Retina (tissue), 1 donor: ENCODE data around the gene CACNG6.

ENCODE experiments used
- DNase-seq: peaks from one replicate; pipeline ENCODE4 v3.0.0-alpha.2; 2016

The CACNG6 gene

GRCh38 chr19:53969366-53969765 lies 22.1 kb upstream of the CACNG6 start:
- no peak for DNase-seq

DNA sequence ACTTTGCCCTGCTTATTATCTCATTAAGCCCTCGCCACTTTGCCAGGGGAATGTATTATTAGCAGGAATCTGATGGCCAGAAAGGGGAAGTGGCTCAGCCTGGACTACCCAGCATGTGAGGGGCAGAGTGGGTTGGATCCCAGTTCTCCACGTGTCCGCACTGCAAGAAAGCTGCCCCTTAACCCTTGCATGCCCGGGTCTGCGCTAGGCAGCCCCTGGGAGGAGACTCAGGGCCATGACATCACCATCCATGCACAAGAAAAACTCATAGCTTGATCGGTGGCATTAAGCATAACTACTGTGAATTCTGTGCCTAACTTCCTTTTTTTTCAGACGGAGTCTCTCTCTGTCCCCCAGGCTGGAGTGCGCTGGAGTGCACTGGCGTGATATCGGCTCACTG lies 19.8 kb upstream of the CACNG6 start:
- no peak for DNase-seq

- DNase-seq = peak; percentile 93
These were observed 13.9 kb upstream of the CACNG6 start for GRCh38 chr19:53977429-53977990.

DNA sequence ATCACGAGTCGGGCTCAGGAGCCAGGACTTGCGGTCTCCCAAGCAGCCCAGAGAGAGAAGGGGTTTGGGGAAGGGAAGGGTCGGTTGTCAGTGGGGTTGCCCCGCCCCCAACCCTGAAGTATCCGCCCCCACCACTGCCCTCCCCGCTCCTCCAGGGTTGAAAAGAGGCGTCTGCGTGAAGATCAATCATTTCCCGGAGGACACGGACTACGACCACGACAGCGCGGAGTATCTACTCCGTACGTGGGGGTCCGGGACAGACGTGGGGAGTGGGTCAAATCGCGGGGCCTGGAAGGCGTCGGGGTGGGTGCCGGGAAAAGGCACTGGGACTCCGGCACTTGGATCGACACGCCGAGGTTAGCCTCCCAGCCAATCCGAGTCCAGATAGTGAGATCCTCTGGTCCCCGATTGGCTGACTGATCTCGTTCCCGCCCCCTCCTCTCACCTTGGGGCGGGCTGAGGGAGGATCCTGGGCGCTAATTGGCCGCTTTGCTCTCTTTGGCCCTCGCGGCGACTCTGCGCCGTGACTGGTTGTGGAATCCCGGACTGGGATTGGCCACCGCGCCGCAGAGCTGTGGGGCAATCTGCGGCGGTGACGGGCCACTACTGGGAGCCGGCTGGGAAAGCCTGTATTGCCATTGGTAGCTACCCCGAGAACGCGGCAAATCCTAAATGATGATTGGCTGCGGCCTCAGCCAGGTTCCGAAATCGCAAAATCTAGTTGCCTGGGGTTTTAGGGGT lies 13.3 kb upstream of the CACNG6 start:
- peak; percentile 90 for DNase-seq

DNA sequence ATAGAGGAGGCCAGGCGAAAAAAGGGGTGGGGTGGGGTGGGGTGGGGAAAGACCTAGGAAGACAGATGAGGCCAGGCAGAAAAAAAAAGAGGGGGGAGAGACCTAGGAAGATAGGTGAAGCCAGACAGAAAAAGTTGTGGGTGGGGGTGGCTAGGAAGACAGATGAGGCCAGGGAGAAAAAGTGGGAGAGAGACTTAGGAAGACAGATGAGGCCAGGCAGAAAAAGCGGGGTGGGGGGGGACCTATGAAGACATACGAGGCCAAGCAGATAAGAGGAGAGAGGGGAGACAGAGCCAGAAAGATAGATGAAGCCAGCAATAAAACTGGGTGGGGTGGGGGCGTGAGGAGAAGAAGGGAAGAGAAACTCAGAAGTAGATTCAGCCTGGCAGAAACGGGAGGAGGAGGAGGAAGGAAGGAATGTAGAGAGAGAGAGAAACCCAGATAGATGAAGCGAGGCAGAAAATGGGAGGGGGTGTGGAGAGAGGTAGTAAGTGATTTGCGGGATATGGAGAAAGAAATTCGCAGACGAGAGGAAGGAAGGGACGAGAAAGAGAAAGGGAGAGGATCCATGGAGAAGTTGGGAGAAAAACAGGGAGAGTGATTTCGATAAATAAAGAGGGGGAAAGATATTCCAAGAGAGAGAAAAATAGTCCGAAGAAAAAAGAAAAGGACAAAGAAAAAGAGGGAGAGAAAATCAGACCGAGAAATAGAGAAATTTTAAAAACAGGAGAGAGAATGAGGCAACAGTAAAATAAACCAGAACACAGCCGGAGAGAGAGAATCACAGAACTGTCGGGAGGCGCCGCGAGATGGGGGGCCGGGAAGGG lies 12.2 kb upstream of the CACNG6 start:
- no peak for DNase-seq

DNA sequence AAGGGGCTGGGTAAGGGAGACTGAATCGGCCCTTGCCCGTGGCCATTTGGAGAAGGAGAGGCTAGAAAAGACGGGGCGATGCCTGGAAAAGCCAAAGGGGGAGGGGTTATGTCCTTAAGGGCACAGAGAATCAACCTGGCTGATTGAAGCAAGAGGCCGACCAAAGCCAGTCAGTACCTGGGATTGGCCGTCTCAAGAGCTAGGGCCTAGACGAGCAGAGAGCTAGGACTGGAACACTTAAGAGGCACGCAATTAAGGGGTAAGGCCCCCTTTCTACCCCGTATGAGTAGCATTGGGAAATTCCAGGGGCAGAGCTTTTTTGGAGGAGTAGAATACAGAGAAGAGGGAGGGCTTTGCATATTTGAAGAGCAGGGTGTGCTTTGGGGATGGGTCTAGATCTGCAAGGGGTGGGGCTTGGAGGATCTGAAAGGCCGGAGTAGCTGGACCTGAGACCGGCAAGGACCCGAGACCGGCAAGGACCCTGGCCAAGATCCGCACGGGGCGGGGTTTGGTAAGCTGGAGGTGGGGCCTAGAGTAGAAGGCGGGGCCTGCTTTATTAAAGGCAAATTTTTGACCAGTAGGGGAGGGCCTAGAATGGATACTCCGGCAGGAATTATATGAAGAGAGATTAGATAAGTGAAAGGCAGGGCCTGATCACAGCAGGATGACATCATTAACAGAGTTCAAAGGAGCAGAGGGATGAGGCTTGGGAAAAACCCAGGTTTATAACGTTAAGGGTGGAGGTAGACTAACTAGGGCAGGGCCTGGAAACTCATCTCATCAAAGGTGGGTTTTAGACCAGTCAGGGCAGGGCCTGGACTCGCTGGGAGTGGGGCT lies 10.7 kb upstream of the CACNG6 start:
- no peak for DNase-seq

GRCh38 chr19:53981376-53981951 lies 10.0 kb upstream of the CACNG6 start:
- no peak for DNase-seq

DNA sequence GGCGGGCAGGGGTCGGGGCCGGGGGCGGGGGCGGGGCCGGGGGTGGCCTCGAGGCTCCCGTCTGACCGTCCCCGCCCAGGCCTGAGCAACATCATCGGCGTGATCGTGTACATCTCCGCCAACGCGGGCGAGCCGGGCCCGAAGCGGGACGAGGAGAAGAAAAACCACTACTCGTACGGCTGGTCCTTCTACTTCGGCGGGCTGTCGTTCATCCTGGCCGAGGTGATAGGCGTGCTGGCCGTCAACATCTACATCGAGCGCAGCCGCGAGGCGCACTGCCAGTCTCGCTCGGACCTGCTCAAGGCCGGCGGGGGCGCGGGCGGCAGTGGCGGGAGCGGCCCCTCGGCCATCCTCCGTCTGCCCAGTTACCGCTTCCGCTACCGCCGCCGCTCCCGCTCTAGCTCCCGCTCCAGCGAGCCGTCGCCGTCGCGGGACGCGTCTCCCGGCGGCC lies 9.4 kb upstream of the CACNG6 start:
- DNase-seq = peak; percentile 69

DNA sequence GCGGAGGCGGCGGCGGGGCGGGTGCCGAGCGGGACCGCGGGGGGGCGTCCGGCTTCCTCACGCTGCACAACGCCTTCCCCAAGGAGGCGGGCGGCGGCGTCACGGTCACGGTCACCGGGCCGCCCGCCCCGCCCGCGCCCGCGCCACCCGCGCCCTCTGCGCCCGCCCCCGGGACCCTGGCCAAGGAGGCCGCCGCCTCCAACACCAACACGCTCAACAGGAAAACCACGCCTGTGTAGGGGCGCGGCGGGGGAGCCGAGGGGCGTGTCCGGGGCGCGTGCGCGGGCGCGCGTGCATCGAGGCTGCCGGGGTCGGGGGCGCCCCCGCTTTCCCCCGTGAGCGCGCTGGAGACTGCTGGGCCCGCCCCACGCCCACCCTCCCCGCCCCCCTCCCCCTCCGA lies 8.8 kb upstream of the CACNG6 start:
- no peak for DNase-seq

- no peak for DNase-seq
These were observed 7.8 kb upstream of the CACNG6 start for GRCh38 chr19:53983457-53984289.

DNA sequence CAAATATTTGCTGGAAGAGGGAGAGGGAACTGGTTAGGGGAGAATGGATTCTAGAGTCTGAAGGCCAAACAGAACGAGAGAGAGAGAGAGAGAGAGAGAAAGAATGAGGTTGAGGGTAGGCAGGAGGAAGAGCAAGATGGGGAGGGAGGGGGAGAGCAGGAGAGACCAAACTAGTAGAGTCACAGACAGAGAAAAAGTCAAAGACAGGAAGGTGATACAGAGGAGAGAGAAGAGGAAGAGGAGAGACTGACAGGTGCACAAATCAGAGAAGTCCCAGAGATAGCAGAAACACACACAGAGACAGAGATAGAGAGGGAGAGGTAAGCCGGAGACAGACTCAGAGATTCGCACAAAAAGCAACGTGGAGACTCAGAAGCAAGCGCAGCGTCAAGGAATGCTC lies 5.6 kb upstream of the CACNG6 start:
- DNase-seq = no peak

GRCh38 chr19:53988981-53989380 lies 2.5 kb upstream of the CACNG6 start:
- no peak for DNase-seq

DNA sequence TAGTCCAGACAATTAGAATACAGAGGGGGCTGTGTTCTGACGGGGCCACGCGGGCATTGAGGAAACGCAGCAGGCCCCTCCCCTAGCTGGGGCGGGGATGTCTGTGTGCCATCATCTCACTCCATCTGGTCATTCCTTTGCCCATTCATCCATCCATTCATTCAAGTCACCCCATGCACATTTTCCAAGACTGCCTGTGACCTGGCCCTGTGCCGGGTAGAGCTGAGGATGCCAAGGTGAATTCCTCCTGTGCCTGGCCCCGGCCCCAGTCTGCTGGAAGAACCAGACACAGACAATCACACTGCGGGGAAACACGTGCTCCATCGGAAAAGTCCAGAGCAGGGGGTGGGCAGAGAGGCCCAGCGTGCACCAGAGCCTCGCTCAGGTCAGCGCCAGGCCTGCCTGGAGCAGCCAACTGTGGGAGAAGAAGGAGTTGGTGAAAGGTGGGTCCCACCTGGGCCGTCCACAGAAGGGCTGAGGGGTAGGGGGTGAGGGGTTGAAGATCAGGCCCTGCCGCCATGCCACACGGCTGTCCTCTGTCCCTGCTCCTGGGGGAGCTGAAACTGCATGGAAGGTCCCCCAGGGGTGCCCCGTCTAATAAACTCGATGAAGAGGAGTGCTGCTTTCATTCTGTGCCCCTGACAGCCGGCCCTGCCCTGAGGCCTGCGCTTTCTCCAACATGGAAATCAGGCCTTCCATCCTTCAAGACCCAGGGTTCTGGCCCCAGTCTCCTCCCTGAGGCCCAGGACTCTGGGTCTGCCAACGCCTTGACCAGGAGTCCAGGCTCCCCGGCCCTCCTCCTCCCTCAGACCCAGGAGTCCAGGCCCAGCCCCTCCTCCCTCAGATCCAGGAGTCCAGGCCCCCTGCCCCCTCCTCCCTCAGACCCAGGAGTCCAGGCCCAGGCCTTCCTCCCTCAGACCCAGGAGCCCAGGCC lies 1.6 kb upstream of the CACNG6 start:
- DNase-seq = peak; percentile 32

DNA sequence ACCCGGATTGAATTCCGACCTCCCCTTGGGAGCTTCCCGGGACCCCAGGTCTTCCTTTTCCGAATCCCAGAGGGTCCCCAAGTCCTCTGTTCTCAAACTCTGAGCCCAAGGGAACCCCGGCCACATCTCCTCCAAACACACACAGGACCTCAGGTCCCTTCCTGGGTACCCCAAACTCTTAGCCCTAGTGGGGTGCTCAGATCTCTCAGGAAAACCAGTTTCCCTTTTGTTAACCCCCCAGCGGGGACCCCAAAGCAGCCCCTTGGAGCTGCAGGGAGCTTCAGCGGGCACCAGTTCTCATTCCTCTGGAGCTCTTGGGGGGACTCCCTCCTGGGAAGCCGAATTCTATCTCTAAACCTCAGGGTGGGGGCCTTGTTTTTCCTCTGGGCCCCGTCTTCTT lies 774 bp downstream of the CACNG6 start:
- DNase-seq = no peak

GRCh38 chr19:53992815-53993214 lies 1.4 kb downstream of the CACNG6 start:
- no peak for DNase-seq

GRCh38 chr19:53993448-53993847 lies 2.0 kb downstream of the CACNG6 start:
- no peak for DNase-seq

GRCh38 chr19:53994811-53995210 lies 3.4 kb downstream of the CACNG6 start:
- no peak for DNase-seq

- no peak for DNase-seq
These were observed 6.8 kb downstream of the CACNG6 start for GRCh38 chr19:53998223-53998622.

DNA sequence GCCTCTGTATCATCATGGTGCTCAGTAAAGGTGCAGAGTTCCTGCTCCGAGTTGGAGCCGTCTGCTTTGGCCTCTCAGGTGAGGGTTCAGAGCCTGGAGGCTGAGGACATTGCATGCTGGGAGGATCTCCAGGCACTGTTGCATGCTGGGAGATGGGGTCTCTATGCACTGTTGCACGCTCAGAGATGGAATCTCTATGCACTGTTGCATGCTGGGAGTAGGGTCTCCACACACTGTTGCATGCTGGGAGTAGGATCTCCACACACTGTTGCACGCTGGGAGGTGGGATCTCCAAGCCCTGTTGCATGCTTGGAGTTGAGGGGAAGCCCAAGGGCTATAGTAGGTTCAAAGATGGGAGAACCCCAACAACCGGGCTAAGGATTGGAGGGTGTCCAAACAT lies 8.3 kb downstream of the CACNG6 start:
- DNase-seq = no peak

- DNase-seq = no peak
These were observed 10.1 kb downstream of the CACNG6 start for GRCh38 chr19:54001496-54001895.
